HFFc6 (cell line): Measurements from ENCODE around the gene SORCS2. TPM values are rescaled to one million over a fixed set of nuclear protein-coding genes. Genes with fewer than 3 reads are reported as not detected.

ENCODE experiments used
- DNase-seq: peaks from one replicate; pipeline ENCODE4 v3.0.0-alpha.2; 2018
- H3K27ac Mint-ChIP-seq: 2 replicates; pipeline ENCODE4 v1.8.0; 2020; ENCODE audit warnings: mild to moderate bottlenecking, mixed read lengths
- H3K27me3 Mint-ChIP-seq: 2 replicates; pipeline ENCODE4 v1.8.0; 2021; ENCODE audit warnings: mild to moderate bottlenecking, moderate library complexity, mixed read lengths; ENCODE audit not compliant: insufficient read depth
- H3K36me3 Mint-ChIP-seq: 2 replicates; pipeline ENCODE4 v1.8.0; 2021; ENCODE audit warnings: low read depth, mixed read lengths
- H3K4me1 Mint-ChIP-seq: 2 replicates; pipeline ENCODE4 v1.8.0; 2020; ENCODE audit warnings: low read depth, mixed read lengths
- H3K4me3 Mint-ChIP-seq: 2 replicates; pipeline ENCODE4 v1.8.0; 2020; ENCODE audit warnings: mild to moderate bottlenecking, moderate library complexity, mixed read lengths
- H3K9me3 Mint-ChIP-seq: 2 replicates; pipeline ENCODE4 v1.8.0; 2020; ENCODE audit warnings: mild to moderate bottlenecking, mixed read lengths
- total RNA-seq, 6 experiments: library from RNA; stranded (reverse); fragmentation: NEBNext Ultra II Directional; extraction: Animal tissue kit (Norgen Biotek cat#: 25700); gene quantifications; 2 replicates in 1 of 6; 3 replicates in 5 of 6; pipeline ENCODE4 v1.2.3, GENCODE V29; 2021
- TF ChIP-seq, protein P1 (sequence below): fragments of 200-600 bp; sonication (generic); IDR thresholded peaks from 2 replicates; pipeline ENCODE4 v1.5.0; 2021; ENCODE audit warnings: antibody characterized with exemption, mild to moderate bottlenecking

SORCS2 gene
- total RNA-seq, 6 experiments from 2014 or later: 0.05 to 0.15 (median 0.12) TPM; not detected in 3

DNA sequence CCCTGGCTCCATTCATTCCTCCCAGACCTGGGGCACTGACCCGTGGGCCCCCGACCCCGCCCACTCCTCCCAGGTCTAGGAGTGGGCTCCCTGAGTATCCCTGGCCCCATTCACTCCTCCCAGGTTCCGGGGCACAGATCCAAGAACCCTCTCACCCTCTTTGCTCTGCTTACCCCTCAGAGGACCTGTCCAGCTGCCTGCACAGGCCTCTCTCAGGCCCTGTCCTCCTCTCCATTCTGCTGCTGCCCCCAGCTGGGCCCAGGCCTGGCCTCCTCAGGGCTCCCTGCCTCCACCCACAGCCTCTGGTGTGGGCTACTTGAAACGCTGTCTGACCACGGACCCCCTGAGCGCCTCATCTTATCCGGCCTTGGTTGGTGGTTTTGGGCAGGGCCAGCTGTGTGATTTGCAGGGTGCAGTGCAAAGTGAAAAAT lies 460.1 kb downstream of the SORCS2 start:
- TF ChIP-seq, protein P1, sequence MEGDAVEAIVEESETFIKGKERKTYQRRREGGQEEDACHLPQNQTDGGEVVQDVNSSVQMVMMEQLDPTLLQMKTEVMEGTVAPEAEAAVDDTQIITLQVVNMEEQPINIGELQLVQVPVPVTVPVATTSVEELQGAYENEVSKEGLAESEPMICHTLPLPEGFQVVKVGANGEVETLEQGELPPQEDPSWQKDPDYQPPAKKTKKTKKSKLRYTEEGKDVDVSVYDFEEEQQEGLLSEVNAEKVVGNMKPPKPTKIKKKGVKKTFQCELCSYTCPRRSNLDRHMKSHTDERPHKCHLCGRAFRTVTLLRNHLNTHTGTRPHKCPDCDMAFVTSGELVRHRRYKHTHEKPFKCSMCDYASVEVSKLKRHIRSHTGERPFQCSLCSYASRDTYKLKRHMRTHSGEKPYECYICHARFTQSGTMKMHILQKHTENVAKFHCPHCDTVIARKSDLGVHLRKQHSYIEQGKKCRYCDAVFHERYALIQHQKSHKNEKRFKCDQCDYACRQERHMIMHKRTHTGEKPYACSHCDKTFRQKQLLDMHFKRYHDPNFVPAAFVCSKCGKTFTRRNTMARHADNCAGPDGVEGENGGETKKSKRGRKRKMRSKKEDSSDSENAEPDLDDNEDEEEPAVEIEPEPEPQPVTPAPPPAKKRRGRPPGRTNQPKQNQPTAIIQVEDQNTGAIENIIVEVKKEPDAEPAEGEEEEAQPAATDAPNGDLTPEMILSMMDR: no peak
- no peak for DNase-seq
- no peak overlapping the region for H3K27ac Mint-ChIP-seq
- peaks cover 46% of the 10 kb centered on the region for H3K4me1 Mint-ChIP-seq
- peaks cover 5% of the 10 kb centered on the region for H3K27me3 Mint-ChIP-seq
- H3K36me3 Mint-ChIP-seq: no peaks in the 10 kb centered on the region; the same call in 1 of the 2 replicates
- peaks cover 5% of the 10 kb centered on the region; the same call in 1 of the 2 replicates for H3K9me3 Mint-ChIP-seq
- H3K4me3 Mint-ChIP-seq: no peak overlapping the region

DNA sequence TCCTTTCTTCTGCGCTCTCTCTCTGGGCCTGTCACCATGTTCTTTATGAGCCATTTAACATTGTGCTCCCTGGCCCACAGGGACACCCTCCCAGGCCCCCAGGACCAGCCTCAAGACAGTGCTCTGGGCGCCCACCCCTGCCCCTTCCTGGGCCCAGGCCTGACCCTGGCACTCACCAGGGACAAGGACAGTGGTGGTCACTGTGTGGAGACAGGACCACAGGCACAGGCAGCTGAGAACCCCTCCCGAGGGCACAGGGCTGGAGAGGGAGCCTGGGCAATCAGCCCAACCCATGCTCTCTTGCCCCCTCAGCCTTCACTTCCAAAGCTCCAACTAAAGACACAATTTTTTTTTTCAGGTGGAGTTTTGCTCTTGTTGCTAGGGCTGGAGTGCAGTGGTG lies 460.6 kb downstream of the SORCS2 start:
- Mint-ChIP-seq H3K27me3 (peaks cover 5% of the 10 kb centered on the region), H3K27ac (no peak overlapping the region), H3K4me1 (peaks cover 41% of the 10 kb centered on the region), H3K9me3 (peaks cover 5% of the 10 kb centered on the region; the same call in 1 of the 2 replicates), H3K4me3 (no peak overlapping the region), H3K36me3 (no peaks in the 10 kb centered on the region)
- TF ChIP-seq, protein P1: no peak
- no peak for DNase-seq

DNA sequence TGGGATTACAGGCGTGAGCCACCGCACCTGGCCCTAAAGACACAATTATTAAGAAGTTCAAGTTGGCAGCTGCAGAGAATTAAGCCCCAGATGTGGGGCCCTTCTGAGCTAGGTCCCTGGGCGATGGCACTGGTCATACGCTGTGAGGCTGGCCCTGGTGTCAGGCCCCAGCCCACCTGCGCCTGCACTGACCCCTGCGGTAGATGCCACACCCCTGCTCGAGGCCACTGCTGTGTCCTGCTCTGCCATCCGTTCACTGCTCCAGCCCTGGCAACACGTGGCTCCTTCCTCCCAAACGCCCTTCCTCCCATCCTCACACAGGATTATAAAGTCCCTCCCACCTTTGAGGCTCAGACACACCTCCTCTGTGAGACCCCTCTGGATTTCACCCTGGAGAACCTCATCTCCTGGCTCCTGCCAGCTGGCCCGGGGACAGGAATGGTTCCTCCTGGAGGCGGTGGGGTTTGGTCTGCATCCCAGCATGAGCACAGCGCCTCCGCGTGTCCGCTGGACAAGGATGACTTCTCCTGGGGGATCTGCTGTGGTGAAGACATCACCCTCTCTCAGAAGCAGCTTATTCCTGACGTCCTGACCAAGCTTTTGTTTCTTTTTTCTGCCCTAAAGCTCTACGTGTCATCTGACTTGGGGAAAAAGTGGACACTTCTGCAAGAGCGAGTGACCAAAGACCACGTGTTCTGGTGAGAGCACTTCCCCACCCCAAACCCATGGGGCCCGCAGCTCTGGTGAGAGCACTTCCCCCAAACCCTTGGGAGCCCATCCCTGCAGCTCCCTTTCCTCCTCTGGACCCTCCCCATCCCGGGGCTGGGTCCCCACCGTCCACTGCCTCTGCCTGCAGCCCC lies 461.4 kb downstream of the SORCS2 start:
- Mint-ChIP-seq H3K36me3 (no peaks in the 10 kb centered on the region), H3K4me3 (no peak overlapping the region), H3K27me3 (peaks cover 5% of the 10 kb centered on the region), H3K27ac (no peak overlapping the region), H3K9me3 (peaks cover 5% of the 10 kb centered on the region; the same call in 1 of the 2 replicates), H3K4me1 (peaks cover 33% of the 10 kb centered on the region)
- TF ChIP-seq, protein P1: 0 out of 2 replicates have a peak, but pooled peaks have one; percentile 10
- DNase-seq: no peak

DNA sequence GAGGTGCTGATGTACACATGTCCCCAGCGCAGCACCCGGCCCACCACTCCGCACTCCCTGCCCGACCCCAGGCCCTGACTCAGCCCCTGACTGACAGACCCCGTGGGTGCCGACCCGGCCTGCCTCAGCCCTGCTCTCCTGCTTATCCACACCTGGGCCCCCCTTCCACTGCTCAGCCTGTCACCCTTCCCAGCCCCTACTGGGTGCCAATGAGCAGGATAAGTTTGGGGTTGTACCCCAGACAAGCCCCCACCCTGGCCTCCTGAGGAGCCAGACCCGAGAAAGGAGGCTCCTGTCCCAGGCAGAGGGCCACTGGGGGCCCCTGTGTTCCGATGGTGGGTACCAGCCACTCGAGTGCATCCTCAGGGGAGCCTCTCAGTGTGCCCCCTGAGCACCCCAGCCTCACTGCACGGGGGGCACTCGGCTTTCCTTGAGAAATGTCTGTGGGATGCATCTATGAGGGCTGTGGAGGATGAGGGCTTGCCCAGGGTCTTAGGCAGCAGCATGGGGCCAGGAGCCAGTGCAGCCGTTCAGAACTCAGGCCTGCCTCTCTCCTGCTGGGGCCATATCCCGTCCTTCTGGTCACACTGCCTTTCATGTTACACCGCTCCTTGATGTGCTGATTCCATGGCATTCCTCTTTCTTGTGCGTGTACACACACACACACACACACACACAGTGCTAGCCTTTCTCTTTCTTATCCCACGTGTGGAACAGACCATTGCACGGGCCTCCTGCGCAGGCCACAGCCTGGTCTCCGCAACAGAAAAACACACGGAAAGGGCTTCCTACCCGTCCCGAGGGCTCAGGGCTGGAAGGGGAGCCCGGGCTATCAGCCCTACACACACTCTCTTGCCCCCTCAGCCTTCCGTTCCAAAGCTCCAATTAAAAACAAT lies 462.5 kb downstream of the SORCS2 start:
- Mint-ChIP-seq H3K4me1 (peaks cover 22% of the 10 kb centered on the region), H3K27me3 (peaks cover 5% of the 10 kb centered on the region), H3K36me3 (no peaks in the 10 kb centered on the region), H3K9me3 (no peaks in the 10 kb centered on the region), H3K4me3 (no peak overlapping the region), H3K27ac (no peak overlapping the region)
- DNase-seq: no peak
- TF ChIP-seq, protein P1: no peak

DNA sequence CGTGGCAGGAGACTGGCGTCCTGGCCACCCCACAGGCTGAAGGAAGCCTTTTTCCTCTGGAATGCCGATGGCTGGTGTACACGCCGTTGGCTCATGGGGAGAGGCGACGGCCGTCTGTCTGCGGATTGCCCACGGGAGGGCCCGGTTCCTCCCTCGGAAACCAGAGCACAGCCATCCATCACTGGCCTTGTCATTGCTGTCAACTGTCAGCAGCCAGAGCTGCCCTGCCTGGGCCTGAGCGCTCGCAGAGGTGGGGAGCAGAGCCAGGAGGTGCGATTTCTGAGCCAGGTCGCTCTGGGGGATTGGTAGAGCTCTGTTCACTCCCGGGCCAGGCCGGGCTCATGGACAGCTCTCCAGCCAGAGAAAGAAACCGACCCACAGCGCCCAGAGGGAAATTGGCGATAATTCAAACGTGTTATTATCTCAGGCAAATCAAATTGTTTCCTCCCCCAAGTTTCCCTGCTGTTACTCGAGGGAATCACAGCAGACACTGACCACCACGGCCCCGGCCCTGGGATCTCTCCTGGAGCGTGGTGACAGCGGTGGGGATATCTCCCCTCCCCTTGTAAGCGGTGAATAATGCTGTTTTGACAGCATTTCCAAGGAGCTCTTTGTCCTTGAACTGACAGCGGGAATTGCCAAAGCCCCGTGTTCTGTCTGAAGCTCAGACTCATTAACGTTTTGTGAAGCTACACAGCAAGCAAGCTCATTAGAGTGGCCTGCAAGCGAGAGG lies 463.3 kb downstream of the SORCS2 start:
- no peaks in the 10 kb centered on the region for H3K9me3 Mint-ChIP-seq
- no peaks in the 10 kb centered on the region for H3K36me3 Mint-ChIP-seq

More for the DNA sequence above, 463.3 kb downstream of the SORCS2 start:
- no peak overlapping the region for H3K27ac Mint-ChIP-seq
- H3K27me3 Mint-ChIP-seq: peaks cover 5% of the 10 kb centered on the region
- peaks cover 15% of the 10 kb centered on the region for H3K4me1 Mint-ChIP-seq
- DNase-seq: no peak
- TF ChIP-seq, protein P1: no peak
- no peak overlapping the region for H3K4me3 Mint-ChIP-seq
